OCI-LY7 (cell line): ENCODE data around the gene MRPS6.

Experiments used
- EZH2phosphoT487 ChIP-seq: fragments of 200-600 bp; sonication (generic); IDR thresholded peaks from 2 replicates; pipeline ENCODE4 v1.6.1; 2018; ENCODE audit warnings: low read depth, borderline replicate concordance, mild to moderate bottlenecking, mixed run types, antibody characterized with exemption, low read length, moderate library complexity, mixed read lengths
- TF ChIP-seq, protein P1 (sequence below): fragments of 200-600 bp; sonication (generic); conservative IDR thresholded peaks from 2 replicates; pipeline ENCODE4 v1.5.1; 2014; ENCODE audit warnings: mild to moderate bottlenecking, antibody characterized with exemption, low read length, moderate library complexity, mixed read lengths

DNA sequence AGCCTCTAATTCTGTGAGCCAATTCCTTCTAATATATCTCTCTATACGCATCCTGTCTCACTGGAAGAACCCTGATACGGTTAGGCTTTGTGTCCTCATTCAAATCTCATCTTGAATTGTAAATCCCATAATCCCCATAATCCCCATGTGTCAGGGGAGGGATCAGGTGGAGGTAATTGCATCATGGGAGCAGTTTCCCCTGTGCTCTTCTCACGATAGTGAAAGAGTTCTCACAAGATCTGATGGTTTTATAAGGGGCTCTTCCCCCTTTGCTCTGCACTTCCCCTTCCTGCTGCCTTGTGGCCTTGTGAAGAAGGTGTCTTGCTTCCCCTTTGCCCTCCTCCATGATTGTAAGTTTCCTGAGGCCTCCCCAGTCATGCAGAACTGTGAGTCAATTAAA lies 116.1 kb downstream of the MRPS6 start:
- TF ChIP-seq, protein P1, sequence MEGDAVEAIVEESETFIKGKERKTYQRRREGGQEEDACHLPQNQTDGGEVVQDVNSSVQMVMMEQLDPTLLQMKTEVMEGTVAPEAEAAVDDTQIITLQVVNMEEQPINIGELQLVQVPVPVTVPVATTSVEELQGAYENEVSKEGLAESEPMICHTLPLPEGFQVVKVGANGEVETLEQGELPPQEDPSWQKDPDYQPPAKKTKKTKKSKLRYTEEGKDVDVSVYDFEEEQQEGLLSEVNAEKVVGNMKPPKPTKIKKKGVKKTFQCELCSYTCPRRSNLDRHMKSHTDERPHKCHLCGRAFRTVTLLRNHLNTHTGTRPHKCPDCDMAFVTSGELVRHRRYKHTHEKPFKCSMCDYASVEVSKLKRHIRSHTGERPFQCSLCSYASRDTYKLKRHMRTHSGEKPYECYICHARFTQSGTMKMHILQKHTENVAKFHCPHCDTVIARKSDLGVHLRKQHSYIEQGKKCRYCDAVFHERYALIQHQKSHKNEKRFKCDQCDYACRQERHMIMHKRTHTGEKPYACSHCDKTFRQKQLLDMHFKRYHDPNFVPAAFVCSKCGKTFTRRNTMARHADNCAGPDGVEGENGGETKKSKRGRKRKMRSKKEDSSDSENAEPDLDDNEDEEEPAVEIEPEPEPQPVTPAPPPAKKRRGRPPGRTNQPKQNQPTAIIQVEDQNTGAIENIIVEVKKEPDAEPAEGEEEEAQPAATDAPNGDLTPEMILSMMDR, result no peak
- no peak for TF ChIP-seq EZH2phosphoT487
